ENCODE results near the gene DNTT.

DNA sequence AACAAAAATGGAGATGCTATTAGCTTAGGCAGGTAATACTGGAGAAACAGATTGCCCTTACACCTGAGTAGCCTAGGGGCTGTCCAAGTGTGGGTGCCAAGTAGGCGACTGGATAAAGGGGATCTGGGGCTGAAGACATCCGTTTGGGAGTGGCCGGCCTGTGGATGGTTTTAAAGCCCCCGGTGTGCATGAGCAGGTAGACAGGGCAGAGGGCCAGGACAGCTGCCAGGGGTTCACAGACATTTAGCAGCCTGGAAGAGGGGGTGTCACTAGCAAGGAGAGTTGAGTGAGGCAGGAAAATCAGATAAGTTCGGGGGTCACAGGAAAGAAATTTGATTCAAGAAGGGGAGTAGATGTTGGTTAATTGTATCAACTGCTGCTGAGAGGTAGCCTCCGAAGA is 56.1 kb downstream of the DNTT start:
- TF ChIP-seq EZH2 (IDR thresholded peaks at IDR 0.05) (no peak), POLR2AphosphoS5 (IDR thresholded peaks at IDR 0.05; ENCODE audit: borderline replicate concordance, low read depth, low read length) (no peak)

Data from SK-N-MC (cell line).